HG03196 (cell line): ENCODE data around the gene ATP10A.
A peak's percentile ranks its signal among the peaks of the same experiment; 100 is the strongest.

ENCODE experiments used
- ATAC-seq: cut with Tn5 transposase; IDR thresholded peaks from one replicate; pipeline ENCODE4 v1.9.1; 2021; ENCODE audit not compliant: unreplicated experiment

Gene ATP10A

DNA sequence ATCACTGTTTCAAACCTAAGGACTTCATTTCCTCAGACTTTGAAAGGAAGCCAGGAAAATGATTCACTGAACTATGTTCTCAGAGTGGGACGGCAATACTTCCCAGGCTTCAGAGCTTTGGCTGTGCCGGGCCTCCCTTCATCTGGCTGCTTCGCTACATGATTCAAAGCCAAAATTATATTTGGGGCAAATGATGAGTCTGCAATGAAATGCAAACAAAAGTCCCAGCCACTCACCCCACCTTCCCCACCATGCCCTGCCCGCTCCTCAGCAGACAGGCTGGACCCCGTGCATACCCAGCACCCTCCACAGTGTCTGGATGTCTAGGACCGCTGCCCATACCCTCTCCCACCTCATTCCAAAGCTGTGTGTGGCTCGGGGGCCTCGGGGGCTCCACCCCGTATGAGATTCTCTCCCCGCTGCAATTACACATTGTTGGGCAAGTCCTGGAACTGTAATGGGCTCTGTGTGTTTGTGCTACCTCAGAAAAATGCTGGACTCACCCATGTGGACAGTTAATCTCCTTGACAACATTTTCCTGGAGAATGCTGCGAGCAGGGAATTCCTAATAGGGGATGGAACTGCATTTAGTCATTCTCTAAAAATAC, 32.2 kb downstream of the ATP10A start:
- ATAC-seq, result no peak

DNA sequence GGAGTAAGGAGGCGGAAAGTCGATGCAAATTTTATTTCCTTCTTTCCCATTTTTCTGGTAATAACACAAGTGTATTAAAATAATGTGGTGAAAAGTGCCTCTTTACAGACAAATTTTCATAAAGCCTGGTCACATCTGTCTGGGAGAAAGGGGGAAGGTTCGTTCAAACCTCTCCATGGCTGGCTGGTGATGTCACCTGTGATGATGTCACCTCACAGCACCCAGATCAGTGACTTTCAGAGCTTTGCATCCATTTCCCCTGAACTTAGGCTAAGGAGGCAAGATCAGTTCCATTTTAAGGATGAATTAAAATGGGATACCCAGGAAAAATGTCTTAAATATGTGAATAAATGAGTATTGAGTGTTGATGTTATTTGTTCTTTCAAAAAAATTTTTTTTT, 34.1 kb downstream of the ATP10A start:
- no peak for ATAC-seq

DNA sequence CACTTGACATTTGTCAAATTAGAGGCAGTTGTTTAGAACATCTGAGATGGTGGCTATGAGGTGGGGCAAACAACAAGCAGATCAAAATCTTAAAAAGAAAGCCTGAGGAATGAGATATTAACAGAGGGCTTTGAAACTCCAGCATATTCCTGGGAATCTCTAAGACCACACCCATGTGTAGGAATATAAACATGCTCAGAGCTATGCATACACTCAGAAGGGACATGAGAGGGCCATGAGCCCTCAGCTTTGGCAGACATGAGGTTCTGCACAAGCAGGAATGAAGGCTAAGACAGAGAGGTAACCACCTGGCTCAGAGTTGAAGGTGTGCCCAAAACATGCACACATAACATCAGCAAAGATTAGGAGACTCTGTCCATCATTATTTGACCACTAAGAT, 37.9 kb downstream of the ATP10A start:
- ATAC-seq, result no peak

DNA sequence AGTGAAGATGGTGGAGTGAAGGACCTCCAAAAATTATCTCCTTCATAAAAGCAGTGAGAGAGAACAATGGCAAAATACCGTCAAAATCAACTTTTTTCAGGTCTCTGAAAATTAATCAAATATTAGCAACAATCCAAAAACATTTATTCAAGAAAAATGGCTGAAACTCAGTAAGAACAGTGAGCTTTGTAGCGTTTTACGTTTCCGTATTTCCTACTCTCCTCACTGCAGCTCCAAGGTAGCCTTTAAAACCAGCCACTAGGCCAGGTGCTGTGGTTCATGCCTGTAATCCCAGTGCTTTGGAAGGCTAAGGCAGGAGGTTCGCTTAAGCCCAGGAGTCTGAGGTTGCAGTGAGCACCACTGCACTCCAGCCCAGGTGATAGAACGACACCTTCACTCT, 38.5 kb downstream of the ATP10A start:
- no peak for ATAC-seq

DNA sequence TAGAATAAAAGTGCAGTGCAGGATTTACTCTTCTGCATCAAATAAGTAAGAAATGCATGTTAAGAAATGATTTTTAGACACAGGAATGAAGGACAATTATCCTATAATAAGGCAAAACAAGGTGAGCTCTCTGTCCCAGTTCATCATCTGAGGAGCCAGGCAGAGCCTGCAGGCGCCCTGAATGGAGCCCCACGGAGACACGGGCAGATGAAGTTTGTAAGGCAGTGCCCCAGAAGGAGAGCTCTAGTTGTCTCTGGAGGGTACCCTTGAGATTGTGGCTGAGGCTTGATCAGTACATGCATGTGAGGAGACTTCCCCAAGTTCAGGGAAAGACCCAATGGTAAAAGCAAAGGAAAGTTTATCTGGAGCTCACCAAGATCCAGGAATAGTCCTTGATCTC, 50.3 kb downstream of the ATP10A start:
- ATAC-seq, result no peak

DNA sequence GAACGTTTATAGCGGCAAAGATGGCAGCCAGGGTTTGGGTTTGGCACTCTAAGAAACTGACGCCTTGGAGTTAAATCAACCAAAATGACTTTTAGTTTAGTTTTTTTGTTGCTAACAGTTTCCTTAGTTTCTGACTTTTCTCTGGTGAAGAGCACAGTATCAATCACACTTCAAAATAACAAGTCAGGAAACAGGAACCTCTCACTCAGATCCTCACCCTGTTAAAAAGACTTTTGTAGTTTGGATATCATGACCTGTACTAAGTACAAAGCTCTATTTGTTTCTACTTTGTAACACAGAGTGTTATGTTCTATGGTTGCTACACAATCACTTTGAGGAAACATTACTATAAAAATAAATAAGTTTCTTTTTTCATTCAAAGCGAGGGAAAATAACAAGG, 51.1 kb downstream of the ATP10A start:
- no peak for ATAC-seq

DNA sequence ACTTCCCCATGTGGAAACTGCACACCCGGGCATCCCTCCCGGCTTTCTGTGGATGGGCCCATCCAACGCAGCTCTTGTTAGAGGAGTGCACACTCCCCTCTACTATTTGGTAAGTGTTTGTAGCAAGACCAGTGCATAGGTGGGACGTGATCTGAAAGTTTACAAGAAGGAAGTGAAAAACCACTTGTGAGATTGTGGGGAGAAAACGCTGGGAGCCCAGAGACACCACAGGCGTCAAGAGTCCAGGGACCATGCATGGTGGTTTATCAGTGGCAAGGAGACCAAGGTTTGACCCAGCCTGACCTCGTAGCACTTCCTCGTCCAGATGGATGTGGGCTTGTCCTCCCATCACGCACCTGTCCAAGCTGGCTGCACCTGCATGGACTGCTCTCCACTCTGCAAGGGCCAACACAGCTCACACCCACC, 51.6 kb downstream of the ATP10A start:
- ATAC-seq, result peak; percentile 58

DNA sequence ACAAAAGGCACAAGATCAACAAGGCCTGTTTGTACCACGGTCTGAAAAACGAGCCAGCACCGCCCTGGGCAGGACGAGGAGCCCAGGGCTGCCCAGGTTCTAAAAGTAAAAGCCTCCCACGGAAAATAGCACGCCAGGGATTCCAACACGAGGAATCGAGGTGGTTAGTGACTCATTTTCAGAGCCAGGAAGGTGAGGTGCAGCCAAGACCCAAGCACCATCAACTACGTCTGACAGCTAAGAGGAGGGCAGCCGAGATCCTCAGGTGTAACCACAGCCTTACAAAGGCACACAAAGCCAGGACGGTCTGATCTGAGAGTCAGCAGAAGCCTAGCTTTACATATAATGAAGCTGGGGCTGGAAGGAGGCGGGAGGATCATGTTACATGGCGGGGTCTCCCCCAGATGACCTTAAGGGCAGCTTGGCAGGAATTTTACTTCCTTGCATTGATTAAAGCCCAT, 52.5 kb downstream of the ATP10A start:
- ATAC-seq, result no peak

DNA sequence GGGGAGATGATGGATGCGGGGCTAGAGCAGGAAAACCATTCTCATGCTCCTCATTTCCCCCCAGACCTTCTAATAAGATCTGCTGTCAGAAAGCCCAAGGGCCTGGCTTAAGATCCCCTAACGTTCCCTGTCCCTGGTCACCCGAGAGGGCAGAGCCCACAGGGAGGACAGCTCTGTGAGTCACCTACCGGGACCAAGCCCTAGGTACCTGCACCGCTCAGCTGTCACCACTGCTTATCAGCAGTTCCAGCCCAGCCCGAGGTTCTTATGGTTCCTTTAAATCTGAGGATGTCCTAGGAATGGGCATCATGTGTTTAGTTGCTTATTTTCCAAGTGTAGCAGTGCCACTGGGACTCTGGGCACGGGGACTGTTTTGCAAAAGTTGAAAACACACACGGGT, 53.0 kb downstream of the ATP10A start:
- ATAC-seq, result no peak

DNA sequence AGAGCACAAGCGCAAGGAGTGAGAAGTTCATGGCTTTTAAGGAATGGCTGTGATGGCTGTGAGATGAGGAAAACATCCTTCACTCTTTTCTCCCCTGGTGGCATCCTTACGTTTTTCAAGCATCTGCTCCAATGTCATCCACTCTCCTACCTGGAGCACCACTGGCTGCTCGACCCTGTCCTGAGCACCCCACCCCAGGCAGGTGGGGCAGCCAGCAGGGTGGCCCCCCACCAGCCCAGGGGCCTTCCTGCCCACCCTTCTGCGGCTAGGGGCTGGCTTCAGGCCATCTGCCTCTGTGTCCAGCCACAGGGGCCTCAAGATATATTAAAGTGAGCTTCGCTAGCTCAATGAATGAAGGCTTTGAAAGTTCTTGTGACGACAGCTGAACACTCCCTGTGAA, 56.1 kb downstream of the ATP10A start:
- ATAC-seq, result no peak

DNA sequence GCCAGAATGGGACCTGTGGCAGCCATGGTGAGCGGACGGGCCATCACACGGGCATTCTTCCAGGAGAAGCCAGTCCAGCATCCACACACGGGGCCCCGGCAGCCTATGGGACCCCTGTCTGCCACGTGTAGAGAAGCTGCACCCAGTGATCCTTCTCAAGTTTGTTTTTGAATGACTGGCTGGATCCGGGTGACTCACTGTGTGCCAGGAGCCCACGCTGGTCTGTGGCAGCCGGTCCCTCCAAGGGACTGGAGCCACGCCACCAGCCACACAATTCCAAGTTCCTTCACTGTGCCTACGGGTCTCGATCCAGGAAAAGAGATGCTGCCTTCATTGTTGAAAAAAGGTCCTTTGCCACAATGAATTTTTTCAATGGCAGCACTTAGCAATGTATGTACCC, 58.1 kb downstream of the ATP10A start:
- ATAC-seq, result no peak

DNA sequence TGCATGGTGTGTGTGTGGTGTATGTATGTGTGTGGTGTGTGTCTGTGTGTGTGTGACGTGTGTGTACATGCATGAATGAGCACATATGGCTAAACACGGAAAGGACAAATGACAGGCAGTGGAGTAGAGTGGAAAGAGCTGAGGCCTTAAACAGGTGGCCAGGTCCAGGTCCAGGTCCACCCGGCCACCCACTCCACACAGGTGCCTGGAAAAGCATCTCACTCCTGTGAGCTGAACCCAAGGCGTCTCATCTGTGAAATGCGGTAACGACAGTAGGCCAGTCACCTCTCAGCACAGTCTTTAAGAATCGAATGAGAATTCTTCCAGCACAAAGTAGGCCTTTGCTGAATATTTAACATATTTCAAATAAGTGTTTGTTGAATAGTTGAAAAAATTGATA, 58.7 kb downstream of the ATP10A start:
- ATAC-seq, result no peak

DNA sequence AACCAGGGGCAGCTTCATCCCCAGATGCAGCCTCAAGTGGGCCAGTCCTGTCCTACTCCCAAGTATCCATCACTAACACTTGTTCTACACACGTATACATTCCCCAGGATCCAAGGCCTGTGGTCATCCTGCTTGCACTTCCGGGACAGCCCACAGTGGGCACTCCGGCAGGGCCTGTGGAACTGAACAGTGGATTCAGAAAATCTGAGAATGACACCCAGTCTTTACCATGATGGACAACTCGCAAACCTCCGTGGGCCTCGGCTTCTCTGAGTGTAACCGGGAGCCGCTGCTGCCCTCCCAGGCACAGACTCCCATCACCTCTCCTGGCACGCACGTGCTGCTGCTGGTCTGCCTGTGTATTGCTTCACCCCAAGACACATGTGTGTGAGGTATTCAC, 59.6 kb downstream of the ATP10A start:
- no peak for ATAC-seq

DNA sequence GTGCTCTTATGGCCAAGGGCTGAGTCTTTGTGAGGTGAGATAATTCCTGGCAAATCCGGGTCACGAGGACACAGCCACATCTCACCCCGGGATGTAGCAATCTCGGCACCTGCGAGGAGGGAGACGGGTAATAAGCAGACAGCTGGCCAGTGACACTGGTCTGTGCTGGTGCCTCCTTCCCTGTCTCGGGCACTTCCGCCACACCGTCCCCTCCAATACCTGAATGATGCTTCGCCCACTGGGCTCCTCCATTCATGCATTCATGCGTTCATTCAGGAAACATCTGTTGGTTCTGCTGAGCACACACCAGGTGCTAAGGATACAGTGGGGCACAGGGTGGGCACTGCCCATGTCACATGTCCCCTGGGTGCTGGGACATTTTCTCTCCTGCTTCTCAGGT, 60.1 kb downstream of the ATP10A start:
- no peak for ATAC-seq

DNA sequence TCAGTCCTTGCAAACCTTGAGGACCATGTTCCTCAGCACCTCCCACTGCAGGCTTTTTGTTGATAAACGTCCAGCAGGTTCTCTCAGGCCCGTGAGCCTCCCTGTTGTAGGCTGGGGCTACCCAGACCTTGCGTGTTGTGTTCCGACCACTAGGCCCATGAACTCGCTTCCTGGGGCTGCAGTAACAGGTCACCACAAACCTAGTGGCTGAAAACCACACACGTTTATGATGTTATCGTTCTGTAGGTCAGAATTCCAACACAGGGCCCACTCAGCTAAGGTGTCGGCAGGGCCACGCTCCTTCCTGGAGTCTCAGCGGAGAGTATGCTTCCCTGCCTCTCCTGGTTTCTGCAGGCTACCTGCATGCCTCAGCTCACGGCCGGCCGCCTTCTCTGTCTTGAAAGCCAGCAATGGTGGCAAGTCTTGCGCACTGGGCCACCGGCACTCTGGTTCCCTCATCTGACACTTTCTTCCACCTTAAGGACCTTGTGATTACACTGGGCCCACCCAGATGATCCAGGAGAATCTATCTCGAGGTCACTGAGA, 60.8 kb downstream of the ATP10A start:
- ATAC-seq, result no peak

DNA sequence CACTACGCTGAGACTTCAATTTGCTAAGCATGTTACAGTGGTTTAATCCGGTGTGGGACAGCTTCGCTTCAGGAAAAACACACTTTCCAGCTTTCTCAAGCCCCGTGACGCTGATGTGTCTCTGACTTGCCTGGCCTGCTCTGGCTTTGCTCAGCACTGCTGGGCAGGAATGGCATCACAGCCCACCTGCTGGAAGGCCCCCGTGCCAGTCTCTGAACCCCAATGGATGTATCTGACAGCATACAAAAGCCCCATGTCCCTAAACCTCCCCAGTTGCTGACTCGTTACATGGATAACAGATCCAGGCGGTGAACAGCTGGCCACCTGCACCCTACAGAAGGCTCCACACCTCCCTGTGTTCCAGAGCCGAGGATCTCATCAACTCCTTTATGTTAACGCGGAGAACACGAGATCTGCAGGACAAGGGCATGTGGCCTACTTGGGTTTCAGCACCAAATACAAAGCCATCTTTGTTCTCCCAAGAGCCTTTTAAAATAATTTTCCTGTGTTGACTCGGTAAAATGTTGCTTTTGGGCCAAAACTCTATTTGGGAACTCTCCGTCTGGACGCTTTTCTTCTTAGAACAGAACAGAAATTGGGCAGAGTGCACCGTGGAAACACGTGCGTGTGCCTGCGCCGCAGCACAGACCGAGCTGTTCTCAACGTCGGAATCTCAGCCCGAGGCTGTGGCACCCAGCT, 61.4 kb downstream of the ATP10A start:
- no peak for ATAC-seq

DNA sequence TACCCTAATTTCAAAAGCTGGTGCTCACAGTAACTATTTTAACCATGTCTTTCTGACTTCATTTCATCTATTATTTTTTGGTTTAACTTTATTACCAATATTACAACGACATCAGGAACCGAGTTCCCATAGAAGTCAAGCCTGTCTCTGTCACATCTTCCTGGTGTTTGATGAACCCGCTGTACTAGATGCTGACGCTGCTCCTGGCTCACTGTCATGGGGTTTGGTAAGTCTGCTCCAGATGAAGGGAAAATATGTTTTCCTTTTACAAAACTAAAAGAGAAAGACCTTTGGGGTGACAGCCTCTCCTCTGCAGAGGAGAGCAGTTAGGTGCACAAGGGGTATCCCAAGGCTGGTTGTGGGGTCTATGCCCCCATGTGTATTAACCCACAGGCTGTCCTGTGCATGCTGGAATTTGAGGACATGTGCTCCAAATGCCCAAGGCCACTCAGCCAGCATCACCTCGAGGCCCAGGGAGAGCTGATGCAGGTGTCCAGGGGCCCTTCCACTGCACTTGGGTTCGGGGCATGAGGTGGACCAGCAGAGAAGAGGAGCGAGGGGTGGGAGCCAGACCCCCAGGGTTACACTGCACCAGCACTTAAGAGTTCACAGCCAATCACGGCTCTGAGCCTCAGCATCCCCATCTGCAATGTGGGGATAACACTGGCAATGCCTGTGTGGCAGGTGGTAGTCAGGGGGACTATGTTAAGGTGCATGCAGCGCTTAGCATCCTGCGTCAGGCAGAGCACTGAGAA, 62.2 kb downstream of the ATP10A start:
- ATAC-seq, result no peak

DNA sequence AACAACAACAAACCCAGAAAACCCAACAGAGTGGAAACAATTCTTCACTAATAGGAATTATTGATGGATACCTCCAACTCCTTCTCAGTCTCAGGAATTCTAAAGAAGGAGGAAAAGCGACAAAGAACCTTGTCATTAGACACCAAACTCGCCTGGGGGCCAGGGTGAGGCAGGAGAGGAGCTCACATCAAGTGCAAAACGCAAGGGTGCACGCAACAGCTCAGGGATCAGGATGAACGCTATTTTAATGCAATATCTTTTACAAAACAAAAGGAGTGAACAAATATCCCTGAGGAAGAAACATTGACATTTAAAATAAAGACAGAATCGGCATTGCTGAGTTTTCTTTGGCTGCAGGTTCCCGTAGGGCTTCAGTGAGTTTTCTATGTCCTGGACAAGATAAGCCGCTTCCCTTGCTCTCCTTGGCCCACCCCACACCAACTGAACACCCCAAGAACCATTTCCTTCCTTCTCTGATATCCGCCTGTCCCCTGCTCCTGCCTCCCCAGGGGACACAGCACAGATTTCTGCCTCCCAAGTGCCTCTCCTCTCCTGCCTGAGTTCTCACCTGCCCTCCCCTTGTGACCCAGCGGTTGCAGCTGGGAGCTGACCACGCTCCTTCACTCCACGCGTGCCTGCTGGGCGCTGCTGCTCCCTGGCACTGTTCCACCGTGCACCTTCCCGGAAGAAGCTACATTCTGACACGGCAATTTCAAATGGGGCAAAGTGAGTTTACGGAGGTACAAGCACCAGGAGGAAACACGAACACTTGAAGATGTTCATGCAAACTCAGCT, 63.0 kb downstream of the ATP10A start:
- ATAC-seq, result no peak

DNA sequence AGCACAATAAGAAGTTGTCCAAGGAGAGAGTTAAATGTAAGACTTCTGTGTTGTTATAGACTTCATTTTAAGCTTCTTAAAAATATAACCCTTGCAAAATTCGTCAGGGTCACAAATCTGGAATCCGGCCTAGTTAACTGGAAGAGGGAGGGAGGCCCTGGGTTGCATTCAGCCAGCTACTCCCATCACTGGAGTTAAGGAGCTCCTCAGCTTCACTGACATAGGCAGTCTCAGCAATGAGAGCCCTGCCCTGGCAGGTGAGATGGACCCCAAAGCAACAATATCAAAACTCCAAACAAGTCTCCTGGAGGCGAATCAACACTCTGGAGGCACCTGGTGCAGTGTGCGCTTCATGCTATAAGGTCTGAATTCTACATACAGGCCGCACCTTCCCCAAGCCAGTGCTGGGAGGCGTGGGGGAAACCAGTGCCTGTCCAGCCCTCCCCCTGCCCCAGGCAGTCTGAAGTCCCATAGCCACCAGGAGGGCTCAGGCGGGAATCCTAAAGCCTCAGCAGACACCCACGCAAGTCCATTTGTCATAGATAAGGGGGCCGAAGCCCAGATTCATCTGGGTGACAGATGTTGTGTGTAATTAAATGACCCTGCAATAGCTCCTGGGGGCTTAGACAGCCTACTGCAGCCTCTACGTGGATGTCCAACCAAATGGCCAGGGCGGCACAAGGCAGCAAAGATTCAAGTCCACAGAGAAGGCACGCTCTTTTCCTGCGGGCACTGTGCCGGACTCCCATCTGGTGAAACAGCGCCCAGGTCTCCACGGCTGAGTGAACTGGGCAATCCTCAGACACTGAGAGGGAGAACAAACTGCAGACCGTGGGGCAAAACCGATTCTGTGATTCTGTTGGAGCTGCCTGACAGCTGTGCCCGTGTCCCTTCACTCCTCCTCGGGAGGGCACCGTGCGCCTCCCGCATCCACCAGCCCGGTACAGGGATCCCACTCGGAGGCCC, 64.9 kb downstream of the ATP10A start:
- ATAC-seq, result no peak

DNA sequence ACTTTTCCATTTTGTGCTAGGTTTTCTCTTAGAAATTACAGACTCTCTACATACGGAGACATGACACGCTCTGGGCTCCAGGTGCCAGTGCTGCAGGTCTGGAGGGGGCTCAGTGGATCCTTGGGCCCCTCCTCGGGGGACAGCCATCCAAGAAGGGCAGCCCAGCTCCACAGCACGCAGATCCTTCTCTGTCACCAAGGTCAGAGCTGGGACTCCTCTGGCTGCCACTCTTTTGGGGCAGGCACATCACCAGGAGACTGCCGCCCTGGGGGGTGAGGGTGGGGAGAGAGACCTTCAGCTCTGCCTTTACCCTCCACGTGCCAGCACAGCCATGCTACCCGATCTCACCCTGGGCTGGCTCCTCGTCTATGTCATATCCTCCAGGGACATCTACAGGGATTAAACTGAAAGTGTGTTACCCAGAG, 65.6 kb downstream of the ATP10A start:
- no peak for ATAC-seq
